OCI-LY3 (cell line): ENCODE measurements around the gene IBSP.

Source experiments
- CTCF ChIP-seq: fragments of 200-600, 300-600 bp; sonication (generic); IDR thresholded peaks from 2 replicates; pipeline ENCODE4 v1.5.1; 2014; ENCODE audit warnings: antibody characterized with exemption, low read length, low read depth
- EZH2phosphoT487 ChIP-seq: fragments of 200-600 bp; shearing (Covaris generic); IDR thresholded peaks from 2 replicates; pipeline ENCODE4 v1.6.1; 2018; ENCODE audit warnings: antibody characterized with exemption, mixed run types, low read depth

- no peak for TF ChIP-seq CTCF
- no peak for TF ChIP-seq EZH2phosphoT487
Measured at GRCh38 chr4:87853891-87854290, 54.5 kb downstream of the IBSP start.
